Kidney capillary endothelial cell (primary cell): ENCODE results near the gene ATG9A.
"Not testable (repeated sequence)": the region's sequence is repeated elsewhere in the genome, so short reads cannot be mapped to it uniquely, and the experiment has no call there.

Experiments used
- DNase-seq: peaks from one replicate; pipeline ENCODE4 v3.0.0-alpha.2; 2018; ENCODE audit warnings: low spot score

The ATG9A gene

DNA sequence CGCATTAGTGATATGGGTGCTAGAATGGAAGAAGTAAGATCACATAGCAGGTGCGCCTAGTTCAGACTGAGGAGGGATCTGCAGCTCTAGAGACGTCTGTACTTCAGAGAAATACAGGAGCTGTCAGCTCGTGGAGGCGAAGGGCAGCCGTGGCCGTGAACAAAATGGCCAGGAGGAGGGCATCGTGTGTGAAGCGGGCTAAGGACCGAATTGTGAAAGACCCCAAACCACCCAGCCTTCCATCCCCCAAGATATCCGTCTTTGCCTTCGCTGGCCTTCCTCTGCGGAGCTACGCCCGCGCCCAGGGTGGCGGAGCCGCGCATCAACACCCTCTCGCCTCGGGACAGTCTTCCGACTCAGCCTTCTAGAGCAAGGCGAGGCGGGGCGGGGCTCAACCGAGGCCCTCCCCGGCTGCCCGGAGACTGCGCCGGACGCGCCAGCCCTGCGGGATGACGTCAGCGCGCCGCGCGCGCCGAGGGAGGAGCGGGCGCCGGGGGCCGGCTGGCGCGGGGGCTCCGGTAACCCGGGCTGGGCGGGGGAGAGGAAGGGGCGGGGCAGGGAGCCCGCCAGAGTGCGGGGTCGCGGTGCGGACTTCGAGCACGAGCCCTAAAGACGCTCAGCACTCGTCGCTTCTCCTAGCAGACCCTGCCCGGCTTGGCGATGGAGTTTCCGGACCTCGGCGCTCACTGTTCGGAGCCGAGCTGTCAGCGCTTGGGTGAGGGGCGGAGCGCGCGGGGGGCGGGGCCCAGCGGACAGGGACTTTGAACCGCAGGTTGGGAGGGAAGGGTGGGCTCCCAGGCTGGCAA lies 22.9 kb downstream of the ATG9A start, which contains the start of gene ZFAND2B:
ZFAND2B (plus strand) TSS at position 455 of the 806 bp plus-strand sequence; CDS start at position 661, 206 bp downstream.
- DNase-seq = peak; percentile 87

DNA sequence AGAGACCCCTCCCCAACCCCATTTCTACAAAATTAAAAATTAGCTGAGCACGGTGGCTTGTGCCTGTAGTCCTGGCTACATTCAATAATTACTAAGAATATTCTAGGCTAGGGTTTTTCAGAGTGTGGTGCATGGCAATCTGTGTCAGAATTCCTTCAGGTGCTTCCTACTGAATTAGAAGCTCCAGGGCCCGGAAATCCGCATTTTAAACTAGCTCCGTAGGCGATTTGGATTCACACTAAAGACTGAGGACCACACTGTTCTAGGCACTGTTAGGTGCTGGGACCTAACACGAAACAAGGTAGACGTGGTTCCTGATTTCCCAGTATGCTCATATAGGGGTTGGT lies 23.5 kb downstream of the ATG9A start:
- DNase-seq = no peak

DNA sequence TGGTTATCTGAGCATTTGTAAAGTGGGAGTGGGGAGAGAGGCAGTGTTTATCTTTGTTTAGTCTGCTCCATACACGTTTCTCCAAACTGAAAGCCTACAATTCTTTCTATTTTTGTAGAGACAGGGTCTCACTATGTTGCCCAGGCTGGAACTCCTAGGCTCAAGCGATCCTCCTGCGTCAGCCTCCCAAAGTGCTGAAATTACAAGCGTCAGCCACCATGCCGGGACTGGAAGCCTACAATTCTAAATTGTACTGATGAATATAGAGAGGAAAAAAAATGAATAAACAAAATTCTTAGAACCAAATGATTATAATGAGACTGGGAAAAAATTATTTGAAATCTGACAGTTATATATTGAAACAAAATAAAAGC lies 24.3 kb downstream of the ATG9A start:
- no peak for DNase-seq

DNA sequence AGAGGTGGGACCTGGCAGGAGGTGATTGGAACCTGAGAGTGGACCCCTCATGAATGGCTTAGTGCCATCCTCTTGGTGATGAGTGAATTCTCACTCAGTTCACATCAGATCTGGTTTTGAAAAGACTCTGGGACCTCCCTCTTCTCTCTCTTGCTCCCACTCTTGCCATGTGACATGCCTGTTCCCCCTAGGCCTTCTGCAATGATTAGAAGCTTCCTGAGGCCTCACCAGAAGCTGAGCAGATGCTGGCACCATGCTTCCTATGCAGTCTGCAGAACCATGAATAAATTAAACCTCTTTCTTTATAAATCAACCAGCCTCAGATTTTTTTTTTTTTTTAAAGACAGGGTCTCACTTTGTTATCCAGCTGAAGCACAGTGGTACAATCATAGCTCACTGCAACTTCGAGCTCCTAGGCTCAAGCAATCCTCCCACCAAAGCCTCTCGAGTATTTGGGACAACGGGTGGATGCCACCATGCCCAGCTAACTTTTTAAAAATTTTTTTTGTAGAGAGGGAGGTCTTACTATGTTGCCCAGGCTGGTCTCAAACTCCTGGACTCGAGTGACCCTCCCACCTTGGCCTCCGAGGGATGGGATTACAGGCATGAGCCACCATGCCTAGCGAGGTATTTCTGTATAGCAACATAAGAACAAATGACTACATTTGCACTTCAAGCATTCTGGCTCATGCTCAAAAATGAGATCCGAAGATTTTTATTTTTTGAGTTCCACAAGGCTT lies 24.8 kb downstream of the ATG9A start:
- DNase-seq = no peak

DNA sequence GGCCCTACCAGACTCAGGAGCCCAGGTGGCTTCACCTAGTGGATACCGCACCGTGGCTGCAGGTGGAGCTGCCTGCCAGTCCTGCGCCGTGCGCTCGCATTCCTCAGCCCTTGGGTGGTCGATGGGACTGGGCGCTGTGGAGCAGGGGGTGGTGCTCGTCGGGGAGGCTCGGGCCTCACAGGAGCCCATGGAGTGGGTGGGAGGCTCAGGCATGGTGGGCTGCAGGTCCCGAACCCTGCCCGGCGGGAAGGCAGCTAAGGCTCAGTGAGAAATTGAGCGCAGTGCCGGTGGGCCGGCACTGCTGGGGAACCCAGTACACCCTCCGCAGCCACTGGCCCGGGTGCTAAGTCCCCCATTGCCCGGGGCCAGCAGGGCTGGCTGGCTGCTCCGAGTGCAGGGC lies 28.1 kb downstream of the ATG9A start:
- not testable (repeated sequence) for DNase-seq

DNA sequence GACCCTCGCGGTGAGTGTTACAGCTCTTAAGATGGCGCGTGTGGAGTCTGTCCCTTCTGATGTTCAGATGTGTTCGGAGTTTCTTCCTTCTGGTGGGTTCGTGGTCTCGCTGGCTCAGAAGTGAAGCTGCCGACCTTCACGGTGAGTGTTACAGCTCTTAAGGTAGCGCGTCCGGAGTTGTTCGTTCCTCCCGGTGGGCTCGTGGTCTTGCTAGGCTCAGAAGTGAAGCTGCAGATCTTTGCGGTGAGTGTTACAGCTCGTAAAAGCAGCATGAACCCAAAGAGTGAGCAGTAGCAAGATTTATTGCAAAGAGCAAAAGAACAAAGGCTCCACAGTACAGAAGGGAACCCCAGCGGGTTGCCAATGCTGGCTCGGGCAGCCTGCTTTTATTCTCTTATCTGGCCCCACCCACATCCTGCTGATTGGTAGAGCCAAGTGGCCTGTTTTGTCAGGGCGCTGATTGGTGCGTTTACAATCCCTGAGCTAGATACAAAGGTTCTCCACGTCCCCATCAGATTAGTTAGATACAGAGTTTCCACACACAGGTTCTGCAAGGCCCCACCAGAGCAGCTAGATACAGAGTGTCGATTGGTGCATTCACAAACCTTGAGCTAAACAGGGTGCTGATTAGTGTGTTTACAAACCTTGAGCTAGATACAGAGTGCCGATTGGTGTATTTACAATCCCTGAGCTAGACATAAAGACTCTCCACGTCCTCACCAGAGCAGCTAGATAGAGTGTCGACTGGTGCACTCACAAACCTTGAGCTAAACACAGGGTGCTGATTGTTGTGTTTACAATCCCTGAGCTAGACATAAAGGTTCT lies 28.7 kb downstream of the ATG9A start:
- not testable (repeated sequence) for DNase-seq

DNA sequence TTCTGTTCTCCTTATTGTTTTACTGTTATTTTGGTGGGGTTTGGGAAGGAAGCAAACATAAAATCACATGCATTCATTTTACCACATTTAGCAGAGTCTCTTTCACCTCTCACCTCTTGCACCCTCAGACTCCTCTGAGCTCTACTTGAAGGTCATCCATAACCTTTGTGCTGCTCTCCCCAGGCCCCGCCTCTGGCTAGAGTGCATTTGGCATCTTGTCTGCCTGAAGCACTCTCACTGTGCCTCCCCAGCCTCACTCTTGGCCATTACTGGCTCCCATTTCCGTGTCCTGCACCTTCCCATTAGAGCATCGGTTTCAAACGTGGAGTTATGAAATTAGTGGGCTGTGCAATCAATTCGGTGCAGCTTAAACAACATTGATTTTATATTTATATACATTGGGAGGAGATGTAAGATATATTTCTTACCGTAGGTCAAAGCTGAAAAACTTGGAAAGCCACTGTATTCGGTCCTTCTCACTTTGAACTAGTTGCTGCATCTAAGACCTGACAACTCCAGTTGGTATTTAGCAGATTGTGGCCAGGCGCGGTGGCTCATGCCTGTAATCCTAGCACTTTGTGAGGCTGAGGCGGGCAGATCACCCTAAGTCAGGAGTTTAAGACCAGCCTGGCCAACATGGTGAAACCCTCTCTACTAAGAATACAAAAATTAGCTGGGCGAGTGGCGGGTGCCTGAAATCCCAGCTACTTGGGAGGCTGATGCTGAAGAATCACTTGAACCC lies 29.8 kb downstream of the ATG9A start:
- DNase-seq = no peak

DNA sequence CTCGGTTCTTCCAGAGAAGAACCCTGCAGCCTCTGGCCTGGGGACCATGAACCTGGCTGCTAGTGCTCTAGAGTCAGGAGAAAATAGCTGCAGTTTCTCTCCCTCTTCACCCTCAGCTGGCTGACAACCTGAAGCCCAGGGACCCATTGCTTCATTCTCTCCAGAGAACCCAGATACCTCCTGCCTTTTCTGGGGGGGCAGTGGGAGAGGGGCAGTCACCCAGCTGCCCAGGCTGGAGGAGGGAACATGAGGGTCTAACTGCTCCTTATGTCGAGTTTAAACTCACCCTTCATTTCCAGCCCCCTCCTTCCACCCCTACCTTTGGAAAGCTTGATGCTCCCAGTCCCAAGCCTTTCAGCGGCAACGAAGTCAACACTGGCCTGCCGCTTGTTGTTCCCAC lies 30.5 kb downstream of the ATG9A start:
- DNase-seq = no peak

DNA sequence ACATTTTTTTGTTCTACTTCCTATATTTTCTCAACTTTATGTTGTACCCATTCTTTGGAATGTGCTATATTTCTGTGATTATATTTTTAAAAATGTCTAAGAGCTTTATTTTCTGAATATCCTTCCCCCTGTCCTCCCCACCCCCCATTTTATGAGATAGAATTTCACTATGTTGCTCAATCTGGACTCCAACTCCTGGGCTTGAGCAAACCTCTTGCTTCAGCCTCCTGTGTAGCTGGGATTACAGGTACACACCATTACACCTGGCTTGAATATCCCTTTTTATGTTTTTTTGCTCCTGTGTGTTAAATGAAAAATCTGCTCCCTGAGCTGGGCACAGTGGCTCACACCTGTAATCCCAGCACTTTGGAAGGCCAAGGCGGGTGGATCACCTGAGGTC lies 32.0 kb downstream of the ATG9A start:
- DNase-seq = no peak

DNA sequence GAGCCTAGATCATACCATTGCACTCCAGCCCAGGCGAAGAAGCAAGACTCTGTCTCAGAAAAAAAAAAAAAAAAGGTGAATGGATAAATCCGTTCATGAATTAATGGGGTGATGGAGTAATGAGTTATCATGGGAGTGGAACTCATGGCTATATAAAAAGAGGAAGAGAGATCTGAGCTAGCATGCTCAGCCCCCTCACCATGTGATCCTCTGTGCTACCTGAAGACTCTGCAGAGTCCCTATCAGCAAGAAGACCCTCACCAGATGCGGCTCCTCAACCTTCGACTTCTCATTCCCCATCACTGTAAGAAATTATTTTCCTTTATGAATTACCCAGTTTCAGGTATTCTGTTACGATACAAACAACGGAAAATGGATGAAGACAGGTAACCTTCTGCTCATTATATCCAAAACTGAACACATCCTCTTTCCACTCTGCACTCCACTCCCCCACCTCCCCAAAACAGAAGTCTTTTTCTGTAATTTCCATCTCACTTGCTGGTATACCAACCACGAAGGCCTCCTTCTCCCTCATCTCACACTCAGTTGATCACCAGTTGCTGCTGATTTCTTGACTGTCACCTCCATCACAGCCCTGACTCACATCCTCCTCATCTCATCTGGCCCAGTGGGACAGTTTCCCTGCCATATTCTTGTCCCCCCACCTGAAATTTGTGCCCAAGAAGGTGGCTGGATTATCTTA lies 42.5 kb downstream of the ATG9A start:
- no peak for DNase-seq

DNA sequence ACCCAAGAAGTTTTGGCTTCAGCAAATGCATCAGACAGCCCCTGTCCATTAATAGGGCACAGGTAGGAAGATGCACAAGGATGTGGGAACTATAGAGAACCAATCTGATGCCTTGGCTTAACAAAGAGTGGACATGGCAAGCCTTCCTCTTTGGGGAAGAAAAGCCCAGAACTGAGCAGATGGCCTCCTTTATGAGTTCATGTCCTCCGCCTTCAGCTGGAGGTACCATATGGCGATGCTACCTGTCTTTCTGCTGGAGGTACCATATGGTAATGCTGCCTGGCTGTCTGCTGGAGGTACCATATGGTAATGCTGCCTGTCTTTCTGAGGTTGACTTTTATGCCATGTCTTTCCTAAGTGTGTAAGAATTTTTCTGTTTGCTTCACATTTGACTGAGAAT lies 45.3 kb downstream of the ATG9A start:
- no peak for DNase-seq

DNA sequence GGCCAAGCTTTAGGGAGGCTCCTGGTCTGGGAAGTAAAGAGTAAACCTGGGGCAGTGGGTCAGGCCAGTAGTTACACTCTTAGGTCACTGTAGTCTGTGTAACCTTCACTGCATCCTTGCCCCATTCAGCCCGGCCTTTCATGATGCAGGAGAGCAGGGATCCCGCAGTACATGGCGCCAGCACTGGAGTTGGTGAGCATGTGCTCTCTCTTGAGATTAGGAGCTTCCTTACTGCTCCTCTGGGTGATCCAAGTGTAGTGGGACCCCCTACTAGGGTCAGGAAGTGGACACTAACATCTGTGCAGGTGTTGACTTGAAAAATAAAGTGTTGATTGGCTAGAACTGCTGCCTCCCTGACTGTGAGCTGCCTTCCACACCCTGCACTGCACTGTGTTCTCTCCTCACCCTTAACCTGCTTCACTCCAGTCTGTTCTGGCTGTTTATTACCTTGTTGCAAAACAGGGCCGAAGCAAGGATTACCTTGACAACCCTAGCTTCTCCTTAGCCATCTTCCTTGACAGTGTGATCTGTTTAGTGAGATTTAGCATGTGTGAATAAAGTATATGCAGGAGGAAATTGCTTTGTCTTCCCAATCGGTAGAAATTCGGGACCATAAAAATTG lies 46.2 kb downstream of the ATG9A start:
- DNase-seq = no peak

DNA sequence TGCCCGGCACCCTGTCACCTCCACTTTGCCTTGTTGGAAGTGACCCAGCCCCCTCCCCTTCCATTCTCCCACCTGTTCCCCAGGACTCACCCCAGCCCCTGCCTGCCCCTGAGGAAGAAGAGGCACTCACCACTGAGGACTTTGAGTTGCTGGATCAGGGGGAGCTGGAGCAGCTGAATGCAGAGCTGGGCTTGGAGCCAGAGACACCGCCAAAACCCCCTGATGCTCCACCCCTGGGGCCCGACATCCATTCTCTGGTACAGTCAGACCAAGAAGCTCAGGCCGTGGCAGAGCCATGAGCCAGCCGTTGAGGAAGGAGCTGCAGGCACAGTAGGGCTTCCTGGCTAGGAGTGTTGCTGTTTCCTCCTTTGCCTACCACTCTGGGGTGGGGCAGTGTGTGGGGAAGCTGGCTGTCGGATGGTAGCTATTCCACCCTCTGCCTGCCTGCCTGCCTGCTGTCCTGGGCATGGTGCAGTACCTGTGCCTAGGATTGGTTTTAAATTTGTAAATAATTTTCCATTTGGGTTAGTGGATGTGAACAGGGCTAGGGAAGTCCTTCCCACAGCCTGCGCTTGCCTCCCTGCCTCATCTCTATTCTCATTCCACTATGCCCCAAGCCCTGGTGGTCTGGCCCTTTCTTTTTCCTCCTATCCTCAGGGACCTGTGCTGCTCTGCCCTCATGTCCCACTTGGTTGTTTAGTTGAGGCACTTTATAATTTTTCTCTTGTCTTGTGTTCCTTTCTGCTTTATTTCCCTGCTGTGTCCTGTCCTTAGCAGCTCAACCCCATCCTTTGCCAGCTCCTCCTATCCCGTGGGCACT lies 46.9 kb downstream of the ATG9A start:
- DNase-seq = no peak

DNA sequence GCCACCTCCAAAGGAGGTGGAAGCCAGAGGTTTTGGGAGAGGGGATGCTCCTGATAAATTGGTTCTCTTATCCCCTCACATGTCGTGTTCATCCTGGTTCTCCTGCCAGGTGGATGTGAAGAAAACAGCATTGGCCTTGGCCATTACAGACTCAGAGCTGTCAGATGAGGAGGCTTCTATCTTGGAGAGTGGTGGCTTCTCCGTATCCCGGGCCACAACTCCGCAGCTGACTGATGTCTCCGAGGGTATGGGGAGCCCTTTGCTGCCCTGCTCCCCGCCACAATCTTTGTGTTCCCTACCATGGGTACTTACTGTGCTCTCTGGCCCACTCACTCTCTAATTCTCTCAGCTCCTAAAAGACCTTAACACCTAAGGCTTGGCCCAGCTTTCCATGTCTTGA lies 47.9 kb downstream of the ATG9A start:
- no peak for DNase-seq

DNA sequence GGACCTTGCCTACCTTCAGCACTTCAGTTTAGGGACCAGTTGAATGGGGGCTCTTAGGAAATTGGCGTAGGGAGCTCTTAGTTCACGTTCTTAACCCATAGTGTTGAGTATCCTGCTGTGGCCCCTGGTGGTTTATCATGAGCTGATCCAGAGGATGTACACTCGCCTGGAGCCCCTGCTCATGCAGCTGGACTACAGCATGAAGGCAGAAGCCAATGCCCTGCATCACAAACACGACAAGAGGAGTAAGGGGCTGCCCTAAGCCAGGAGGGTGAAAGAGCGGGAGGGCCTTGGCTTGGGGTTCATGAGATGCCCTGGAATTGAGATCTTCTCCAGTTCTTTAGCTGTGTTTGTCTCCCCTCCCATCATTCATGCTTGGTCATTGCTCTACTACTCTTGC lies 48.5 kb downstream of the ATG9A start:
- no peak for DNase-seq

DNA sequence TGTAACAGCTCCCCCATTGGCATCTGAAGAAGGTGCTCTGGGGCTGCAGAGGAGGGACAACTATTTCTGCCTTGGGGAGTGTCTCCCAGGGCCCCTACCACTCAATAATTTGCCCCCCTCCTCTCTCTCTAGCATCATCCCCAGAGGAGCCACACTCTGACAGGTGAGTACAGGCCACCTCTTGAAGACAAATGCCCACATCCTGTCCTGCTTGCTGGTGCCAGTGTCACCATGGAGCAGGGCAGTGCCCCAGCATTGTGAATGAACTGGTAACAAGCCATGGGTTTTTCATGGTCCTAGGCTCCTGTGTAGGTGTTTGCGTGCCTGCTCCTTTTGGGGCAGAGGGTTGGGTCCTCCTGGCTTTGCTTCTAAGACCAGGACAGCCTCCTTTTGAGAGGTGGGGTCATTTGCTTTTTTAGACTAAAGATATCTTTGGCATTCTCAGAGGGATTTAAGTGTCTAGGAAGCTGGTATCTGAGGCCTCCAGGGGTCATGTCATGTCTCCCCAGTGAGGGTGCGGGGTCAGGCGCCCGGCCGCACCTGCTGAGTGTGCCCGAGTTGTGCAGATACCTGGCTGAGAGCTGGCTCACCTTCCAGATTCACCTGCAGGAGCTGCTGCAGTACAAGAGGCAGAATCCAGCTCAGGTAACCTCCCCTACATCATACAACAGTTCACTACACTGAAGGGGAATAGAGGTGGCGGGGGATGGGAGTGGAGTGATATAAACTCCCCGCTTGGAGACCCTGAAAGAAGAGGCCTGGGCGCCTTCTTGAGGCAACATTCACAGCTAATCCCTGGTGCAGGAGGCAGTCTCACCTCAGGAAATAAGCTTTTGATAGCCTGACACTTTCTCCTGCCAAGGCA lies 49.6 kb downstream of the ATG9A start:
- DNase-seq = no peak

DNA sequence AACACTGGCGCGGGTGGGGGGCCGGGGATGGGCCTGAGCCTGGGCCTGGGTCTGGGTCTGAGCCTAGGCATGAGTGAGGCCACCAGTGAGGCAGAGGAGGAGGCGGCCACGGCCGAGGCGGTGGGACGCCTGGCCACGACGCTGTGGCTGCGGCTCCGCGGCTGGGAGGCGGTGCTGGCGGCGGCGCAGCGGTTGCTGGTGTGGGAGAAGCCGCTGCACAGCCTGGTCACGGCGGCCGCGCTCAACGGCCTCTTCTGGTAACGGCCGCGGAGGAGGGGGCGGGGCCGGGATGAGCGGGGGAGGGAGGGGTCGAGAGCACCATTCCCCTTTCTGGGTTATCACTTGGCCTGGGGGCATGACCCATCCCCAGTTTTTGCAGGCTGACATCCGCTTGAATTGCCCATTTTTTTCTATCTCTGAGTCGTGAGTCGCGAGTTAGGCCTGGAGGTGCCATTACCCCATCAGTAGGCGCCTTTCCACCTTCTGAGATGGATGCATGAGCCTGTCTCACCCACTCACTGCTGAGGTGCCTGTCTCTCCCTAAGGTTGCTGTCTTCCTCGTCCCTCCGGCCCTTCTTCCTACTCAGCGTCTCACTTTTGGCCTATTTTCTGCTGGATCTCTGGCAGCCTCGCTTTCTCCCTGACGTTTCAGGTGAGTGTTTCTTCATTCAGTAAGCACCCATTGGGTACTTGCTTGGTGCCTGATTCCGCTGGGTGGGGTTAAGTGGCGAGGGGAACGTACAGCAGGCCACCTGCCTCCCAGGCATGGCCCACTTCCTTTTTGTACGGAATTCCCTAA lies 50.9 kb downstream of the ATG9A start:
- DNase-seq = no peak
